Fibroblast of pulmonary artery (primary cell): Measurements from ENCODE around the gene TCTN1.
"Not testable (repeated sequence)": the region's sequence is repeated elsewhere in the genome, so short reads cannot be mapped to it uniquely, and the experiment has no call there.

Experiments
- DNase-seq: peaks from one replicate; pipeline ENCODE4 v3.0.0-alpha.2; 2010; ENCODE audit warnings: low read depth
- H3K4me3 ChIP-seq: replicated peaks from 2 replicates; pipeline ENCODE4 v1.5.1; 2011; ENCODE audit warnings: low read depth, mild to moderate bottlenecking, control low read depth, low read length, moderate library complexity
- TF ChIP-seq, protein P1 (sequence below): IDR thresholded peaks from 2 replicates; pipeline ENCODE4 v1.5.1; 2011; ENCODE audit warnings: mild to moderate bottlenecking, control low read depth, low read length, inconsistent platforms; ENCODE audit errors: missing control alignments

TCTN1 gene

DNA sequence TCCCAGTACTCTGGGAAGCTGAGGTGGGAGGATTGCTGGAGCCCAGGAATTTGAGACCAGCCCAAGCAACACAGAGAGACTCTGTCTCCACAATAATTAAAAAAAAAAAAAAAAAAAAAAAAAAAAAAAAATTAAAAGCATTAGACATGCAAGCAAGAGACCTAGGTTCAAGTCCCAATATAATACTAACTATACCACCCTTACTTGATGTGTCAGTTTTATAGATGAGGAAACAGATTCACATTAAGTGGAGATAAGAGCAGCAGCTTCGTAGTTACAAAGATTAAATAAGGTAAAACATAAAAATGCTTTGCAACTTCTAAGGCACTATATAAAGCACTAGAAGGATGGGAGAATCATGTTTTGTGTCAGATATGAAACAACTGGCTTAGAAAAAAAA lies 39.9 kb upstream of the TCTN1 start:
- no peak overlapping the region for H3K4me3 ChIP-seq
- TF ChIP-seq, protein P1, sequence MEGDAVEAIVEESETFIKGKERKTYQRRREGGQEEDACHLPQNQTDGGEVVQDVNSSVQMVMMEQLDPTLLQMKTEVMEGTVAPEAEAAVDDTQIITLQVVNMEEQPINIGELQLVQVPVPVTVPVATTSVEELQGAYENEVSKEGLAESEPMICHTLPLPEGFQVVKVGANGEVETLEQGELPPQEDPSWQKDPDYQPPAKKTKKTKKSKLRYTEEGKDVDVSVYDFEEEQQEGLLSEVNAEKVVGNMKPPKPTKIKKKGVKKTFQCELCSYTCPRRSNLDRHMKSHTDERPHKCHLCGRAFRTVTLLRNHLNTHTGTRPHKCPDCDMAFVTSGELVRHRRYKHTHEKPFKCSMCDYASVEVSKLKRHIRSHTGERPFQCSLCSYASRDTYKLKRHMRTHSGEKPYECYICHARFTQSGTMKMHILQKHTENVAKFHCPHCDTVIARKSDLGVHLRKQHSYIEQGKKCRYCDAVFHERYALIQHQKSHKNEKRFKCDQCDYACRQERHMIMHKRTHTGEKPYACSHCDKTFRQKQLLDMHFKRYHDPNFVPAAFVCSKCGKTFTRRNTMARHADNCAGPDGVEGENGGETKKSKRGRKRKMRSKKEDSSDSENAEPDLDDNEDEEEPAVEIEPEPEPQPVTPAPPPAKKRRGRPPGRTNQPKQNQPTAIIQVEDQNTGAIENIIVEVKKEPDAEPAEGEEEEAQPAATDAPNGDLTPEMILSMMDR, result no peak
- no peak for DNase-seq

GRCh38 chr12:110574717-110575230 lies 39.2 kb upstream of the TCTN1 start:
- not testable (repeated sequence) for DNase-seq, H3K4me3 ChIP-seq

DNA sequence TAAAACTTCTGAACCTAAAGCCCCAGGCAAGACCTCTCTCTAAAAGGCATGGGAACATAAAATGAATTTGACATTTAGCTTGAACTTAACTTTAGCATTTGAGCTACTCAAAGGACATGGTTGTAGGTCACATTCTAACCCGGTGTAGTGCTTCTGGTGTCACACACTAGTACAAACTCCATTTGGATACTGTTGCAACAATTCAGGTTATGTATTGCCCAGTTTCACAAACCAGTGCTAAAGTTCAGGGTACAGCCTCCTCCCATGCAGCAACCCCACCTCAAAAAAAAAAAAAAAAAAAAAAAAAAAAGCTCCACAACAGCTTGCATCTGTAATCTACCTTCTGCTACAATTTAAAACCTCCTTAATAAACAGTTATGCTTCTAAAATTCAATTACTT lies 38.6 kb upstream of the TCTN1 start:
- TF ChIP-seq, protein P1, result no peak
- H3K4me3 ChIP-seq, result no peak overlapping the region
- DNase-seq, result no peak

GRCh38 chr12:110576504-110576903 lies 37.4 kb upstream of the TCTN1 start:
- H3K4me3 ChIP-seq, result no peak overlapping the region
- TF ChIP-seq, protein P1, result no peak
- DNase-seq, result no peak

DNA sequence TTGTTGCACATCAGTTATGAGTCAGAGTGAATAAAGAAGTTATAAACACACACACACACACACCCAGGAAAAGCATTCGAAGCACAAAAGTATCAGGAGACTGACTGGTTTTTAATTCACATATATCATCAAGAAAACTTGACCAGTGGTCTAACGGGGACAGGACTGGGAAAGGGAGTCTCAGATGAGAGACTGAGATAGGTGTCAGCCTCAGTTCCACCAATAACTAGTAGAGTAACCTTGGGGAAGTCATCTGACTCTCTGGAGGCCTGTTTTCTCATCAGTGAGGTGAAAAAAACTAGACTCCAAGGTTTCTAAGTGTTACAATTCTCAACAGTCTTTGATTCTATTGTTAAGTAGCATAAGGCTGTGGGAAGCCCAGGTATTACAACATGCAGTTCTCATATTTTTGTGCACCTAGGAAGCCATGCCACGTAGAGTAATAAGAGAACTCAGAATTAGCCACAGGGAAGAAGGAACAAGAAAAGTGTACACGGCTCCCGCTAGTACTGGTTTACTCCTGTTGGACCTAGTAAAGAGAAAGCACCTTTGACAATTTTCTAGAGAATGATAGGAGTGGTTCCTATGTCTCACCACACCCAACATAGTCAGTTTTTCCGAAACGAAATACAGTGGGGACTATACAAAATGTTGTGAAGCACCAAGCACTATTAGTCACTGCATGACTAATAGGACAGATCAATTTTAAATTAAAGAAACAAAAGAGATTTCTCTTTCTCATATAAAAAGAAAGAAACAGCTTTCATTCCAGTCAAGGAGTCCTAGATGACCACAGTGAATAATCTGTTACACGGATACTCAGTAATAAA lies 35.9 kb upstream of the TCTN1 start:
- H3K4me3 ChIP-seq, result no peak overlapping the region
- TF ChIP-seq, protein P1, result no peak

GRCh38 chr12:110578694-110579534 lies 35.0 kb upstream of the TCTN1 start:
- TF ChIP-seq, protein P1, result no peak
- no peak for DNase-seq
- H3K4me3 ChIP-seq, result no peak overlapping the region

More for the DNA sequence above, 35.9 kb upstream of the TCTN1 start:
- DNase-seq, result peak; percentile 69

DNA sequence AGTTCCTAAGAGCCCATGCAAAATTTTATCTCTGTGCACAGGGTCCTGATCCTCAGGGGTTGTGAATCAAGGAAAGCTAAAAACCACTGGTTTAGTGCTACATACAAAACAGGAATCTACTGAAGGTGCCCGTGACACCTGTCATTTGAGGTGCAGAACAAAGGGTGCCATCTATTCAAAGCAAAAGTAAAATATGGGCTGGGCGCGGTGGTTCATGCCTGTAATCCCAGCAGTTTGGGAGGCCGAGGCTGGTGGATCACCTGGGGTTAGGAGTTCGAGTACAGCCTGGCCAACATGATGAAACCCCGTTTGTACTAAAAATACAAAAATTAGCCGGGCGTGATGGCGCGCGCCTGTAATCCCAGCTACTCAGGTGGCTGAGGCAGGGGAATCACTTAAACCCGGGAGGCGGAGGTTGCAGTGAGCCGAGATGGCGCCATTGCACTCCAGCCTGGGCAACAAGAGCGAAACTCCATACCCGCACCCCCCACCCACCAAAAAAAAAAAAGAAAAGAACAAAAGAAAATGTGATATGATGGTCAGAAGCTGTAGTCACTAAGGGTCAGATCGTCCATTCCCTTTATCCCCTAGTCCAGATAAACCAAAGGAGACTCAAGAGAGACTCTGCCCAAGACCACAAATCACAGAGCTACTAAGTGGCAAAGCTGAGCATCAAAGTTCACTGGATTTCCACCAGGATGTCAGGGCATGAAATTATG lies 34.2 kb upstream of the TCTN1 start:
- TF ChIP-seq, protein P1, result no peak
- no peak for DNase-seq
- H3K4me3 ChIP-seq, result no peak overlapping the region
